ENCODE data around the gene CCM2L.
"Not testable (repeated sequence)": the region's sequence is repeated elsewhere in the genome, so short reads cannot be mapped to it uniquely, and the experiment has no call there.

CCM2L gene

DNA sequence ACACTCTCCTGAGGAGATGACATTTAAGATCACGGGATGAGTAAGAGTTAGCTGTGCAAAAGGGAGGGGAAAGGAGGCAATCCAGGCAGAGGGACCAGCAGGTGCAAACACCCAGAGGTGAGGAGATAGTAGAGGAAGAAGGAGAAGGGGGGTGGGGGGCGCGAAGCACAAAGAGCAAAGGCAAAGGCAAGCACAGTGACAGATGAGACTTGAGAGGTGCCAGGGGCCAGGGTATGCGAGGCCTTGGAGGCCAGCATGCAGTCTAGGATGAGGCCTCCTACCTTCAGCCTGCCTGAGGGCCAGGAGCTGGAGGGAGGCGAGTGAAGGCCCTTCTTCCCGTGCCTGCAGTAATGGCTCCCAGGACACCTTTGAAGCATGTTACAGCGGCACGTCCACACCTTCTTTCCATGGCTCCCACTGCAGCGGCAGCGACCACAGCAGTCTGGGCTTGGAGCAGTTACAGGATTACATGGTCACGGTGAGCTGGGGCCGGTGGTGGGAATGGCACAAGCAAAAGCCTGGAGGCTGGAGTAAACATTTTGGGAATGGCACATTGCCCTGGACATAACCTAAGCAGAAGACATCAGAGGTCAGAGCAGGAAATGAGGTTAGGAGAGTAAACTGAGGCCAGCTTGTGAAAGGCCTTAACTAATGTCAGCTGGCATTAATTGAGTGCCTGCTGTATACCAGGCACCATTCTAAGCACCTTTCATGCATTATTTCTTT, 18.6 kb downstream of the CCM2L start:
- peak; percentile 73 for DNase-seq (ENCODE audit: low spot score)

- DNase-seq (ENCODE audit: low spot score), result no peak
Observed at GRCh38 chr20:32029561-32029960, 19.3 kb downstream of the CCM2L start.

DNA sequence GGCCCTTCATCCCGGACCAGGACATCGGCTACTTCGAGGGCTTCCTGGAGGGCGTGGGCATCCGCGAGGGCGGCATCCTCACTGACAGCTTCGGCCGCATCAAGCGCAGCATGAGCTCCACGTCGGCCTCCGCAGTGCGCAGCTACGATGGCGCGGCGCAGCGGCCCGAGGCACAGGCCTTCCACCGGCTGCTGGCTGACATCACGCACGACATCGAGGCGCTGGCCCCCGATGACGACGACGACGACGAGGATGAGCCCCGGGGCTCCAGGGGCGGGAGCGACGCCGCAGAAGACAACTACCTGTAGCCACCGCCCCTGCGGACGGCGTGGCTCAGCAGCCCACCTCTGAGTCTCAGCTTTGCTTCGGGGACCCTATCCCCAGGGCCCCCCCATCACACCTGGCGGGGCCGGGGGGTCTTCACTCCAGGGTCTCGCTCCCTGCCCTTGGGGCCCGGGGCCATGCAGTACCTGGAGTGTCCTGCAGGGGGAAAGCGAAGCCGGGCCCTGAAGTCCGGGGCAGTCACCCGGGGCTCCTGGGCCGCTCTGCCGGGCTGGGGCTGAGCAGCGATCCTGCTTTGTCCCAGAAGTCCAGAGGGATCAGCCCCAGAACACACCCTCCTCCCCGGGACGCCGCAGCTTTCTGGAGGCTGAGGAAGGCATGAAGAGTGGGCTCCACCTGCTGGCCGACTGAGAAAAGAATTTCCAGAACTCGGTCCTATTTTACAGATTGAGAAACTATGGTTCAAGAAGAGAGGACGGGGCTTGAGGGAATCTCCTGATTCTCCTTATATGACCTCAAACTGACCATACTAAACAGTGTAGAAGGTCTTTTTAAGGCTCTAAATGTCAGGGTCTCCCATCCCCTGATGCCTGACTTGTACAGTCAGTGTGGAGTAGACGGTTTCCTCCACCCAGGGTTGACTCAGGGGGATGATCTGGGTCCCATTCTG, 21.0 kb downstream of the CCM2L start:
- peak; percentile 85 for DNase-seq (ENCODE audit: low spot score)

- no peak for DNase-seq (ENCODE audit: low spot score)
Observed at GRCh38 chr20:32033316-32033715, 23.1 kb downstream of the CCM2L start.

DNA sequence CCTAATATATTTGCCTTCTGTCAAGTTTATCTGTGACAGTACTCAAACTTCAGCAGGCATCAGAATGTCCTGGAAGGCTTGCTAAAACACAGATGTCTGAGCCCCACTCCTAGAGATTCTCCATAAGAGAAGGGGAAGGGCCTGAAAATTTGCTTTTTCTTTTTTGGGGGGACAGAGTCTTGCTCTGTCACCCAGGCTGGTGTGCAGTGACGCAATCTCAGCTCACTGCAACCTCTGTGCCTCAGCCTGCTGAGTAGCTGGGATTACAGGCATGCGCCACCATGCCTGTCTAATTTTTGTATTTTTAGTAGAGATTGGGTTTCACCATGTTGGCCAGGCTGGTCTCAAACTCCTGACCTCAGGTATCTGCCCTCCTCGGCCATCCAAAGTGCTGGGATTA, 23.5 kb downstream of the CCM2L start:
- not testable (repeated sequence) for DNase-seq (ENCODE audit: low spot score)

DNA sequence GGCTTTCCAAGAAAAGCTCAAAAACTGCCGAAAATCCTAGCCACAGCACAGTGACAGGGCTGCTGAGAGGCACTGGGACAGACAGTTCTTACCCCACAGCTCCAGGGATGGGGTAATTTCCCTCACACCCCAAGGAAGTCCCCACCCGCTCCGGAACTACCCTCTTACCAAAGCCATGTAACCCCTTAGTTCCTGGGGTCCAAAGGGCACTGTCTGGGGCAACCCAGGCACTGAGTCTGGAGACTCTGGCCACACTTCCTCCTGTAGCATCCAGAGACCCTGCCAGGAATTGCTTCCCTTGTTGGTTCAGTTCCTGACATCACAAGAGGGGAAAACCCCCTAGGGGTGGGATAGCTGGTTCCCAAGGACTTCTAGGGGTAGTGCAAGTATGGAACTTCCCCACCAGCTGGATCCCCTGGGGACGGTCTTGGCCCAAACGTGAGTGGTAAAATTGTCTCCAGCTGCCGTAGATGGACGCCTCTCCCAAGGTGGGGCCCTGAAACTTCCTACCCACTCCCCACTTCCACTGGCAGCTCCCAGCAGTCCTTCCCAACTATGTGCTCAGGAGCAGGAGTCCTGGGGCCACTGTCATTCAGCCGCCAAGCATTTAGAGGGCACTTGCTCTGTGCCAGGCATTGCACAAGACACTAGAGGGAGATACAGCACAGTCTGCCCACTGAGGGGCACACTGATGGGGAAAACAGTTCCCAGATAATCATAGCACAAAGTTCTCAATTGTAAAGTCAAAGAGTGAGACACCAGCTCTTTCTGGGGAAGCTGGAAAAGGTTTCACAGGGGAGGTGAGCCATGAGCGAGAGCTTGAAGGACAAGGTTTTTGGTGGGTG, 24.6 kb downstream of the CCM2L start:
- no peak for DNase-seq (ENCODE audit: low spot score)

DNA sequence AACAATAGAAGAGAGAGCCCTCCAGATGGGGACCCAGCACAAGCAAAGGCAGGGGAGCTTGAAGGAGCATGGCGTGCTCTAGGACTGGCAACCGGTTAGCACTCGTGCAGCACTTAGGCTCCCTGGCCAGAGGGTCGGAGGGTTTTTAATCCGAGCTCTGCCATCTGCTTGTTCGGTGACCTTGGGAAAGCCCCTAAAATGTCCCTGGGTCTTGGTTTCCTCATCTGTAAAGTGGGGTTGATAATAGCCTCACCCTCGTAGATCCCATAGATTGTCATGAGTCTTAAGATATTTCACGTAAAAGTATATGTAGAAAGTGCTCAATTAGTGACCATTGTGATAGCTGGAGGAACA, 25.2 kb downstream of the CCM2L start:
- no peak for DNase-seq (ENCODE audit: low spot score)

GRCh38 chr20:32036252-32036651, 26.0 kb downstream of the CCM2L start:
- DNase-seq (ENCODE audit: low spot score), result no peak

GRCh38 chr20:32036716-32037485, 26.7 kb downstream of the CCM2L start:
- no peak for DNase-seq (ENCODE audit: low spot score)

GRCh38 chr20:32037929-32038328, 27.7 kb downstream of the CCM2L start:
- DNase-seq (ENCODE audit: low spot score), result no peak

- DNase-seq (ENCODE audit: low spot score), result no peak
Observed at GRCh38 chr20:32040142-32040953, 30.1 kb downstream of the CCM2L start.

GRCh38 chr20:32045999-32046398, 35.8 kb downstream of the CCM2L start:
- no peak for DNase-seq (ENCODE audit: low spot score)

GRCh38 chr20:32050324-32050841, 40.1 kb downstream of the CCM2L start:
- DNase-seq (ENCODE audit: low spot score), result no peak

DNA sequence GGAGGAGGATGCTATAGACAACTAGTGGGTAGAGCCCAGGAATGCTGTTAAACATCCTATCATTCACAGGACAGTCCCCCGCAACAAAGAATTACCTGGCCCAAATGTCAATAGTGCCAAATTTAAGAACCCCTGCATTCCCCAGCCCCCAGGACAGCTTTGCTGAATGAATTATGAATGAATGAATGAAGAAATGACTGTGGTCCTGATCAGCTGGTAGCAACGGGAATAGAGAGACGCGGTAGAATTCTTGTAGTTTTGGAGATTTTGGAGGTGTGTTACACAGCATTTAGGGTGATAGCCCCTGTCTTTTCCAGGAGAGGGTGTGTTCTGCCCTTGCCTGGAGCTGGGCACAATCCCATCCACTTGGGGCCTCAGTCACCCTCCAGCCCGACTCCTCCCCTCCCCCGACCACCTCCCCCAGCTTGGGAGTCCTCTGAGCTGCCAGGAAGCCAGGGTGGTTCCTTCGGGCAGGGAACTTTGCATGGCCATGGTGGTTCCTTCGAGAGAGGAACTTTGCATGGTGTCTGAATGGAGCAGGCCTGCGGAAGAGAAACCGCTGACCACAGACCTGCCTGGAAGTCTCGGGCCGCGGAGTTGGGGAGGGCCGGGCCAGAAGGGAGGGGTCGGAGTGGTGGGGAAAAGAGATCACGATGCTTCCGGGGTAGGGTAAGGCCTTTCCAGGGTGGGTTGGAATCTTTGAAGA, 40.8 kb downstream of the CCM2L start:
- DNase-seq (ENCODE audit: low spot score), result no peak

DNA sequence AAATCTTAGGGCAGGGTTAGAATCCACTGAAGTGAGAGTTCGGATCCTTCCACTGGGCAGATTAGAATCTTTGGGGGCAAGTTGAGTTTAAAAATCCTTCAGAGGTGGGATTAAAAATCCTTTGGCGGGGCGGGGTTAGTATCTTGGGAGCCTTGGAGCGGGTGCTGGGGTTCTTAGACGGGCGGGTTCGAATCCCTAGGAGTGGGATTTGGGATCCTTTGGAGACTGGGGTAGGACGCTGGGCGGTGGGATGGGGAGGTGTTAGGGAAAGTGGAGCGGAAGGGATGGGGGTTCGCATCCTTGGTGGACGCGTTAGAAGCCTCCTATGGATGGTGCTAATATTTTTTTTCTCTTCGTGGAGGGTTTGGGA, 41.5 kb downstream of the CCM2L start:
- DNase-seq (ENCODE audit: low spot score), result no peak

DNA sequence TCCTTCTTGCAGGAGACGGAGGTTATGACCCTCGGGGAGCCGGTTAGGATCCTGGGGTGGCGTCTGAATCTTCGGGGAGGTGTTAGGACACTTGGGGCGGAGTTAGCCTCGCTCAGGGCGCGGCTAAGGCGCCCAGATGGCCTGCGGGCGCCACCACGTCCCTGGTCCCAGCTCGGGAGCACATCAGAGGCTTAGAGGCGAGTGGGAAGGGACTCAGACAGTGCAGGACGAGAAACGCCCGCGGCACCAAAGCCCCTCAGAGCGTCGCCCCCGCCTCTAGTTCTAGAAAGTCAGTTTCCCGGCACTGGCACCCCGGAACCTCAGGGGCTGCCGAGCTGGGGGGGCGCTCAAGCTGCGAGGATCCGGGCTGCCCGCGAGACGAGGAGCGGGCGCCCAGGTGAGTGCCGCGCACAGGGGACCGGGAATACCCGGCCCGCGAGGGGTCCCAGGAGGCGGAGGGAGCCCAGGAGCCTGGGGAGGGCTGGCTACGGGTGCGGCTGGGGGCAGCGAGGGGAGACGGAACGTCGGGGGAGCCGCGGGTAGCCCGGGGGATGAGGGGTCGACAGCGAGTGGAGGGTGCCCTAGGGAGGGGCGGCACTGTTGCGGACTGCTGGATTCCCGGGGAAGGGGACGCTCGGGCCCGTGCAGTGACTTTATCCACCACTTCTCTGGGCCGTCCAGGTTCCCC, 42.0 kb downstream of the CCM2L start, which contains the start of gene HCK:
TSS of gene HCK (plus strand) at position 153 of the 688 bp plus-strand sequence.
- DNase-seq (ENCODE audit: low spot score), result no peak

GRCh38 chr20:32052778-32053362, 42.6 kb downstream of the CCM2L start:
- DNase-seq (ENCODE audit: low spot score), result no peak

DNA sequence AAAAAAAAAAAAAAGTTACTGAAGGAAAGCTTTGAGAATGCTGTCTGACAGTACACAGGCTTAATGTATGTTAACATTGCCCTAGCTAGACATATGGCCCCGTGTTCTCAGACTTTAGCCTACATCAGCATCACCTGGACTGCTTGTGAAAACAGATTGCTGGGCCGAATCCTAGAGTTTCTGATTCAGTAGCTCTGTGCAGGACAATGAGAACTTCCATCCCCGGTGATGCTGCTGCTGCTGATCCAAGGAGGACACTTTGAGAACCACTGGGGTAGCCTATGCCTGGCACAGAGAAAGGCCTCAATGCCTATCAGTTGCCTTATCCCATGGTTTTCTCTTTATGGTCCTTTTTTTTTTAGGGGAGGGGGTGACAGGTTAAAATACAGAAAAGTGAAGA, 43.4 kb downstream of the CCM2L start:
- no peak for DNase-seq (ENCODE audit: low spot score)

Measured in SK-N-DZ (cell line).